ENCODE results near the gene ZNF593OS.

The ZNF593OS gene

GRCh38 chr1:26171084-26172072 lies at the start of gene ZNF593OS:
TSS of gene ZNF593OS (minus strand) at chr1:26171832. CDS start at chr1:26171661, 171 bp downstream.
- Histone ChIP-seq H3K4me3 (ENCODE audit: low read depth in 1 of 2, low read length in 2 of 2) (peak within 1 kb of the TSS; percentile 84 to 94), H3K36me3 (ENCODE audit: control insufficient read depth in 1 of 2, insufficient read depth in 2 of 2, low read length in 2 of 2) (no peaks in the 10 kb centered on the region), H3K4me1 (ENCODE audit: control insufficient read depth in 1 of 2, insufficient read depth in 2 of 2, low read length in 2 of 2) (peaks cover 11 to 17% of the 10 kb centered on the region in 2 donors), H3K27me3 (ENCODE audit: control insufficient read depth in 1 of 2, insufficient read depth in 2 of 2, low read length in 2 of 2) (no peaks in the 10 kb centered on the region), H3K9me3 (ENCODE audit: control insufficient read depth in 1 of 2, low read length in 2 of 2) (no peaks in the 10 kb centered on the region), H3K9ac (ENCODE audit: low read depth in 1 of 2, low read length in 2 of 2) (peak within 1 kb of the TSS; percentile 86 to 96), H3K27ac (ENCODE audit: low read depth, low read length) (no peak within 1 kb of the TSS)

GRCh38 chr1:26221094-26221493 lies 49.5 kb upstream of the ZNF593OS start:
- H3K27me3 ChIP-seq (ENCODE audit: control insufficient read depth in 1 of 2, insufficient read depth in 2 of 2, low read length in 2 of 2): peaks cover 3 to 6% of the 10 kb centered on the region in 2 donors
- H3K9ac ChIP-seq (ENCODE audit: low read depth in 1 of 2, low read length in 2 of 2): no peak overlapping the region
- H3K4me1 ChIP-seq (ENCODE audit: control insufficient read depth in 1 of 2, insufficient read depth in 2 of 2, low read length in 2 of 2): peaks cover 0 to 7% of the 10 kb centered on the region in 2 donors
- no peak overlapping the region for H3K27ac ChIP-seq (ENCODE audit: low read depth, low read length)
- H3K4me3 ChIP-seq (ENCODE audit: low read depth in 1 of 2, low read length in 2 of 2): no peak overlapping the region
- H3K9me3 ChIP-seq (ENCODE audit: control insufficient read depth in 1 of 2, low read length in 2 of 2): no peaks in the 10 kb centered on the region
- no peaks in the 10 kb centered on the region for H3K36me3 ChIP-seq (ENCODE audit: control insufficient read depth in 1 of 2, insufficient read depth in 2 of 2, low read length in 2 of 2)

- Histone ChIP-seq H3K36me3 (ENCODE audit: control insufficient read depth in 1 of 2, insufficient read depth in 2 of 2, low read length in 2 of 2) (no peaks in the 10 kb centered on the region), H3K27ac (ENCODE audit: low read depth, low read length) (no peak overlapping the region), H3K4me1 (ENCODE audit: control insufficient read depth in 1 of 2, insufficient read depth in 2 of 2, low read length in 2 of 2) (peaks cover 0 to 7% of the 10 kb centered on the region in 2 donors), H3K9ac (ENCODE audit: low read depth in 1 of 2, low read length in 2 of 2) (no peak overlapping the region), H3K4me3 (ENCODE audit: low read depth in 1 of 2, low read length in 2 of 2) (no peak overlapping the region), H3K9me3 (ENCODE audit: control insufficient read depth in 1 of 2, low read length in 2 of 2) (no peaks in the 10 kb centered on the region), H3K27me3 (ENCODE audit: control insufficient read depth in 1 of 2, insufficient read depth in 2 of 2, low read length in 2 of 2) (peaks cover 3 to 6% of the 10 kb centered on the region in 2 donors)
These were observed 48.7 kb upstream of the ZNF593OS start for GRCh38 chr1:26220199-26220912.

- Histone ChIP-seq H3K36me3 (ENCODE audit: control insufficient read depth in 1 of 2, insufficient read depth in 2 of 2, low read length in 2 of 2) (no peaks in the 10 kb centered on the region), H3K4me1 (ENCODE audit: control insufficient read depth in 1 of 2, insufficient read depth in 2 of 2, low read length in 2 of 2) (no peaks in the 10 kb centered on the region), H3K4me3 (ENCODE audit: low read depth in 1 of 2, low read length in 2 of 2) (no peak overlapping the region), H3K9me3 (ENCODE audit: control insufficient read depth in 1 of 2, low read length in 2 of 2) (no peaks in the 10 kb centered on the region), H3K27ac (ENCODE audit: low read depth, low read length) (no peak overlapping the region), H3K9ac (ENCODE audit: low read depth in 1 of 2, low read length in 2 of 2) (no peak overlapping the region), H3K27me3 (ENCODE audit: control insufficient read depth in 1 of 2, insufficient read depth in 2 of 2, low read length in 2 of 2) (peaks cover 3 to 6% of the 10 kb centered on the region in 2 donors)
These were observed 47.4 kb upstream of the ZNF593OS start for GRCh38 chr1:26218906-26219494.

DNA sequence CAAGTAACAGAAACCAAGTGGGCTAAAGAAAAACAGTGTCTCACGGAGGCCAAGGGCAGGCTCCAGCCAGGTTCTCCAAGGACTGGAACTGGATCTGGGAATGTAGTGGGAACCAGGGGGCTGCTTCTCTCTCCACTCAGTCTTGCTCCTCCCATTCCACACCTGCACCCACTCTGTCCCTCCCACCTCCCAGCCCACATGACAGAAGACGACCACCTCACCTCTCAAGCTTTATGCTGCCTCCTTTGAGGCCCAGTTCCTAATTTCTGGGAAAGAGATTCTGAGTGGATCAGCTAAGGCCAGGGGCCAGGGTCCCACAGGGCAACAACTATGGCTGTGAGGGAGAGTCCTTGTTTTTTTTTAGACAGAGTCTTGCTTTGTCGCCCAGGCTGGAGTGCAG lies 43.6 kb upstream of the ZNF593OS start:
- H3K9me3 ChIP-seq (ENCODE audit: control insufficient read depth in 1 of 2, low read length in 2 of 2): no peaks in the 10 kb centered on the region
- no peaks in the 10 kb centered on the region for H3K4me1 ChIP-seq (ENCODE audit: control insufficient read depth in 1 of 2, insufficient read depth in 2 of 2, low read length in 2 of 2)
- peaks cover under 1 to 3% of the 10 kb centered on the region in 2 donors for H3K27me3 ChIP-seq (ENCODE audit: control insufficient read depth in 1 of 2, insufficient read depth in 2 of 2, low read length in 2 of 2)
- no peaks in the 10 kb centered on the region for H3K36me3 ChIP-seq (ENCODE audit: control insufficient read depth in 1 of 2, insufficient read depth in 2 of 2, low read length in 2 of 2)
- H3K9ac ChIP-seq (ENCODE audit: low read depth in 1 of 2, low read length in 2 of 2): no peak overlapping the region
- H3K4me3 ChIP-seq (ENCODE audit: low read depth in 1 of 2, low read length in 2 of 2): no peak overlapping the region
- H3K27ac ChIP-seq (ENCODE audit: low read depth, low read length): no peak overlapping the region

- Histone ChIP-seq H3K4me1 (ENCODE audit: control insufficient read depth in 1 of 2, insufficient read depth in 2 of 2, low read length in 2 of 2) (no peaks in the 10 kb centered on the region), H3K4me3 (ENCODE audit: low read depth in 1 of 2, low read length in 2 of 2) (no peak overlapping the region), H3K36me3 (ENCODE audit: control insufficient read depth in 1 of 2, insufficient read depth in 2 of 2, low read length in 2 of 2) (no peaks in the 10 kb centered on the region), H3K27me3 (ENCODE audit: control insufficient read depth in 1 of 2, insufficient read depth in 2 of 2, low read length in 2 of 2) (no peaks in the 10 kb centered on the region), H3K9ac (ENCODE audit: low read depth in 1 of 2, low read length in 2 of 2) (no peak overlapping the region), H3K27ac (ENCODE audit: low read depth, low read length) (no peak overlapping the region), H3K9me3 (ENCODE audit: control insufficient read depth in 1 of 2, low read length in 2 of 2) (no peaks in the 10 kb centered on the region)
These were observed 41.8 kb upstream of the ZNF593OS start for GRCh38 chr1:26213335-26213905.

- H3K36me3 ChIP-seq (ENCODE audit: control insufficient read depth in 1 of 2, insufficient read depth in 2 of 2, low read length in 2 of 2): no peaks in the 10 kb centered on the region
- no peaks in the 10 kb centered on the region for H3K9me3 ChIP-seq (ENCODE audit: control insufficient read depth in 1 of 2, low read length in 2 of 2)
- no peak overlapping the region for H3K27ac ChIP-seq (ENCODE audit: low read depth, low read length)
- no peaks in the 10 kb centered on the region for H3K4me1 ChIP-seq (ENCODE audit: control insufficient read depth in 1 of 2, insufficient read depth in 2 of 2, low read length in 2 of 2)
- no peak overlapping the region for H3K9ac ChIP-seq (ENCODE audit: low read depth in 1 of 2, low read length in 2 of 2)
- no peaks in the 10 kb centered on the region for H3K27me3 ChIP-seq (ENCODE audit: control insufficient read depth in 1 of 2, insufficient read depth in 2 of 2, low read length in 2 of 2)
- no peak overlapping the region for H3K4me3 ChIP-seq (ENCODE audit: low read depth in 1 of 2, low read length in 2 of 2)
These were observed 41.1 kb upstream of the ZNF593OS start for GRCh38 chr1:26212726-26213125.

DNA sequence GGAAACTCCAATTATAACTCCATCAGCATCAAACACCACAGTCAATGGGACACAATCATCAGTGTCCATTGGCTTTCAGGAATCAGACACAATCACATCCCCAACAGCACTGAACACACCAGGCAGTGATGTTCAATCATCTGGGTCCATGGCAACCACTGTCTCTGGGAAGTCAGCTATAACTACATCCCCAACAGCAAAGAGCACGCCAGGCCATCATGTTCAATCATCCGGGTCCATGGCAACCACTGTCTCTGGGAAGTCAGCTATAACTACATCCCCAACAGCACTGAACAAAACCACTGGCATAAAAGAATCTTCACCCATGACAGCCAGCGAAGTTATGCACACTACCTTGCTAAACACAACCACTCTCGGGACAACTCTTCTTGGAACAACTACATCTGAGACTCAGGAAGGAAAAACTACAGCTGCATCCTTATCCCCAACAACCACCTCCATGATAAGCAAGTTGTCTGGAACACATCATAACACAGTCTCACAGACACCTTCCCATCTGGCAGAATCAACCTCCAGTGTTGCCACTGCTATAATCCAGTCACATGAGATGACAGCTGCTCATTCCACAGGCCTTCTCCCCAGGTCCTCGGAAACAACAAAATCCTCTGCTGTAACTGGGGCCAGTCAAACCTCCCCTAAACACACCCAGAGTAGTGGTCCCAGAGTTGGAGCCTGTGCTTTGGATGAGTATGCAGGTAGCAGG lies 38.7 kb upstream of the ZNF593OS start:
- H3K9me3 ChIP-seq (ENCODE audit: control insufficient read depth in 1 of 2, low read length in 2 of 2): no peaks in the 10 kb centered on the region
- no peaks in the 10 kb centered on the region for H3K36me3 ChIP-seq (ENCODE audit: control insufficient read depth in 1 of 2, insufficient read depth in 2 of 2, low read length in 2 of 2)
- no peak overlapping the region for H3K4me3 ChIP-seq (ENCODE audit: low read depth in 1 of 2, low read length in 2 of 2)
- H3K27me3 ChIP-seq (ENCODE audit: control insufficient read depth in 1 of 2, insufficient read depth in 2 of 2, low read length in 2 of 2): no peaks in the 10 kb centered on the region
- no peak overlapping the region for H3K27ac ChIP-seq (ENCODE audit: low read depth, low read length)
- H3K4me1 ChIP-seq (ENCODE audit: control insufficient read depth in 1 of 2, insufficient read depth in 2 of 2, low read length in 2 of 2): no peaks in the 10 kb centered on the region
- no peak overlapping the region for H3K9ac ChIP-seq (ENCODE audit: low read depth in 1 of 2, low read length in 2 of 2)

DNA sequence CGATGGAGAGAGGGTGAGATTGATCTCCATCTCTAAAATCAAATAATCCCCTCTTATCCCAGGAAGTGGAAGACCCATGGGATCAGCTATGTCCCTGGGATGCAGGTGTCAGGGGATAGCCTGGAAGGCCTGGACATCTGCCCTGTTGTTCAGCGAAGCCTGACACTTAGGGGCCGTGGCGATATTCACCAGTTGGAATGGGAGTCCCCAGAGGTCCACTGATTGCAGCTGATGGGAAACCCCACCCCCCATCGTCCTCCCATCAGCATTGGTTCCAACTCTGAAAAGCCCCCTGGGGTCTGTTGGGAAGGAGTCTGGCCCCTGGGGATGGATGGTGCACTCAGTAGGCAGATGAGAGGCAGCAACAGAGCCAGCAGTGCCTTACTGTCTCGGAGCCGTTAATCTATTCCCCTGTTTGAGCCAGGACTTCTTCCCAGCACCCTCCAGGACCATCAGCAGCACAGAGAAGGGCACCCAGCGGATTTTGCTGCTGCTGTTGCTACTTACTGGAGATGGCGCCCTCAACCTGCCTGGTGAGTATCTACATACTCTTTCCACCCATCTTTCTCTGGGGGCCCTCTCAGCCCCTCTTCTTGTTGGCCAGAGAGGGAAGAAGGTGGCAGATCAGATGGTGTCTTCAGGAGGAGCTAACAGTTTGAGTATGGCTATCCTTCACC lies 32.1 kb upstream of the ZNF593OS start:
- H3K9ac ChIP-seq (ENCODE audit: low read depth in 1 of 2, low read length in 2 of 2): no peak overlapping the region
- H3K9me3 ChIP-seq (ENCODE audit: control insufficient read depth in 1 of 2, low read length in 2 of 2): no peaks in the 10 kb centered on the region
- peaks cover 0 to 6% of the 10 kb centered on the region in 2 donors for H3K27me3 ChIP-seq (ENCODE audit: control insufficient read depth in 1 of 2, insufficient read depth in 2 of 2, low read length in 2 of 2)
- no peaks in the 10 kb centered on the region for H3K36me3 ChIP-seq (ENCODE audit: control insufficient read depth in 1 of 2, insufficient read depth in 2 of 2, low read length in 2 of 2)
- H3K27ac ChIP-seq (ENCODE audit: low read depth, low read length): no peak overlapping the region
- H3K4me1 ChIP-seq (ENCODE audit: control insufficient read depth in 1 of 2, insufficient read depth in 2 of 2, low read length in 2 of 2): peaks cover 0 to 5% of the 10 kb centered on the region in 2 donors
- no peak overlapping the region for H3K4me3 ChIP-seq (ENCODE audit: low read depth in 1 of 2, low read length in 2 of 2)

Measured in duodenal mucosa (tissue), 2 donors.